ENCODE data around the gene STON1. TPM values are rescaled to one million over a fixed set of nuclear protein-coding genes. Genes with fewer than 3 reads are reported as not detected.
"Not testable (repeated sequence)": the region's sequence is repeated elsewhere in the genome, so short reads cannot be mapped to it uniquely, and the experiment has no call there.

The STON1 gene
- total RNA-seq, 2 experiments from 2014 or later: 2.4 to 3.5 TPM

GRCh38 chr2:48511849-48512470 is 18.0 kb upstream of the STON1 start:
- Mint-ChIP-seq H3K27ac (no peak overlapping the region), H3K4me3 (no peak overlapping the region), H3K36me3 (peaks cover 52% of the 10 kb centered on the region), H3K9me3 (ENCODE audit: low read depth) (no peaks in the 10 kb centered on the region), H3K27me3 (no peaks in the 10 kb centered on the region), H3K4me1 (peaks cover 17% of the 10 kb centered on the region)
- no peak for ATAC-seq
- DNase-seq: no peak
- CTCF ChIA-PET: no interaction called here

GRCh38 chr2:48512571-48512970 is 17.4 kb upstream of the STON1 start:
- Mint-ChIP-seq H3K36me3 (peaks cover 51% of the 10 kb centered on the region), H3K4me3 (no peak overlapping the region), H3K4me1 (peaks cover 14% of the 10 kb centered on the region), H3K27me3 (no peaks in the 10 kb centered on the region), H3K9me3 (ENCODE audit: low read depth) (no peaks in the 10 kb centered on the region), H3K27ac (no peak overlapping the region)
- DNase-seq: no peak
- no peak for ATAC-seq
- CTCF ChIA-PET: no interaction called here

- H3K27ac Mint-ChIP-seq: no peak overlapping the region
- ATAC-seq (no peak), DNase-seq (no peak)
- H3K4me3 Mint-ChIP-seq: no peak overlapping the region
- CTCF ChIA-PET: interaction anchor here (0.7 kb wide), 1 partner anchor 70 kb away, joined by 4 read pairs; no protein-coding TSS in a partner anchor
- H3K9me3 Mint-ChIP-seq (ENCODE audit: low read depth): no peaks in the 10 kb centered on the region
- no peaks in the 10 kb centered on the region for H3K27me3 Mint-ChIP-seq
- H3K36me3 Mint-ChIP-seq: peaks cover 53% of the 10 kb centered on the region
- H3K4me1 Mint-ChIP-seq: peaks cover 4% of the 10 kb centered on the region
Observed at GRCh38 chr2:48514348-48515003, 15.5 kb upstream of the STON1 start.

- peaks cover 59% of the 10 kb centered on the region for H3K36me3 Mint-ChIP-seq
- ATAC-seq (no peak), DNase-seq (no peak)
- no peaks in the 10 kb centered on the region for H3K27me3 Mint-ChIP-seq
- no peaks in the 10 kb centered on the region for H3K9me3 Mint-ChIP-seq (ENCODE audit: low read depth)
- CTCF ChIA-PET: no interaction called here
- no peak overlapping the region for H3K4me3 Mint-ChIP-seq
- H3K27ac Mint-ChIP-seq: no peak overlapping the region
- peaks cover 2% of the 10 kb centered on the region for H3K4me1 Mint-ChIP-seq
Observed at GRCh38 chr2:48515513-48515985, 14.4 kb upstream of the STON1 start.

- CTCF ChIA-PET: no interaction called here
- Mint-ChIP-seq H3K36me3 (peaks cover 57% of the 10 kb centered on the region), H3K4me1 (peaks cover 2% of the 10 kb centered on the region), H3K27me3 (no peaks in the 10 kb centered on the region), H3K27ac (no peak overlapping the region), H3K4me3 (no peak overlapping the region), H3K9me3 (ENCODE audit: low read depth) (no peaks in the 10 kb centered on the region)
- DNase-seq (no peak), ATAC-seq (no peak)
Observed at GRCh38 chr2:48519593-48519992, 10.4 kb upstream of the STON1 start.

- H3K4me3 Mint-ChIP-seq; ATAC-seq; H3K27me3 Mint-ChIP-seq; H3K9me3 Mint-ChIP-seq (ENCODE audit: low read depth); H3K27ac Mint-ChIP-seq; H3K4me1 Mint-ChIP-seq; DNase-seq: not testable (repeated sequence)
- H3K36me3 Mint-ChIP-seq: peaks cover 33% of the 10 kb centered on the region
- CTCF ChIA-PET: interaction anchor here (0.6 kb wide), 1 partner anchor 657 kb away, joined by 3 read pairs; no protein-coding TSS in a partner anchor
Observed at GRCh38 chr2:48524756-48525155, 5.2 kb upstream of the STON1 start.

- peaks cover 30% of the 10 kb centered on the region for H3K36me3 Mint-ChIP-seq
- ATAC-seq: no peak
- DNase-seq: peak; percentile 16
- H3K4me3 Mint-ChIP-seq: no peak overlapping the region
- H3K4me1 Mint-ChIP-seq: peaks cover 2% of the 10 kb centered on the region
- no peaks in the 10 kb centered on the region for H3K9me3 Mint-ChIP-seq (ENCODE audit: low read depth)
- no peak overlapping the region for H3K27ac Mint-ChIP-seq
- H3K27me3 Mint-ChIP-seq: peaks cover under 1% of the 10 kb centered on the region
- CTCF ChIA-PET: interaction anchor here (0.6 kb wide), 1 partner anchor 657 kb away, joined by 3 read pairs; no protein-coding TSS in a partner anchor
Observed at GRCh38 chr2:48525269-48525943, 4.5 kb upstream of the STON1 start.

GRCh38 chr2:48527226-48527885 is 2.6 kb upstream of the STON1 start:
- H3K9me3 Mint-ChIP-seq (ENCODE audit: low read depth): no peaks in the 10 kb centered on the region
- peak; percentile 3 for DNase-seq
- H3K27me3 Mint-ChIP-seq: peaks cover 5% of the 10 kb centered on the region
- no peak for ATAC-seq
- H3K27ac Mint-ChIP-seq: no peak overlapping the region
- CTCF ChIA-PET: no interaction called here
- peaks cover 6% of the 10 kb centered on the region for H3K4me1 Mint-ChIP-seq
- peaks cover 19% of the 10 kb centered on the region for H3K36me3 Mint-ChIP-seq
- H3K4me3 Mint-ChIP-seq: no peak overlapping the region

- CTCF ChIA-PET: no interaction called here
- DNase-seq: no peak
- Mint-ChIP-seq H3K27ac (no peak overlapping the region), H3K27me3 (peaks cover 5% of the 10 kb centered on the region), H3K4me1 (peaks cover 6% of the 10 kb centered on the region), H3K36me3 (peaks cover 17% of the 10 kb centered on the region), H3K9me3 (ENCODE audit: low read depth) (no peaks in the 10 kb centered on the region), H3K4me3 (no peak overlapping the region)
- ATAC-seq: no peak
Observed at GRCh38 chr2:48528431-48528830, 1.5 kb upstream of the STON1 start.

GRCh38 chr2:48529194-48529593 is 760 bp upstream of the STON1 start:
- H3K9me3 Mint-ChIP-seq (ENCODE audit: low read depth): no peaks in the 10 kb centered on the region
- ATAC-seq: no peak
- peaks cover 13% of the 10 kb centered on the region for H3K36me3 Mint-ChIP-seq
- DNase-seq: no peak
- H3K4me1 Mint-ChIP-seq: peaks cover 6% of the 10 kb centered on the region
- H3K27ac Mint-ChIP-seq: no peak overlapping the region
- H3K27me3 Mint-ChIP-seq: peaks cover 5% of the 10 kb centered on the region
- no peak overlapping the region for H3K4me3 Mint-ChIP-seq
- CTCF ChIA-PET: no interaction called here

- CTCF ChIA-PET: no interaction called here
- ATAC-seq (peak; percentile 27), DNase-seq (no peak)
- H3K9me3 Mint-ChIP-seq (ENCODE audit: low read depth): no peaks in the 10 kb centered on the region
- H3K4me3 Mint-ChIP-seq: peak overlapping the region; percentile 69
- no peak overlapping the region for H3K27ac Mint-ChIP-seq
- H3K27me3 Mint-ChIP-seq: peaks cover 5% of the 10 kb centered on the region
- peaks cover 11% of the 10 kb centered on the region for H3K36me3 Mint-ChIP-seq
- peaks cover 6% of the 10 kb centered on the region for H3K4me1 Mint-ChIP-seq
Observed at GRCh38 chr2:48529676-48530032, 300 bp upstream of the STON1 start.

GRCh38 chr2:48531141-48531648 is 1.2 kb downstream of the STON1 start:
- CTCF ChIA-PET: no interaction called here
- Mint-ChIP-seq H3K27ac (no peak overlapping the region), H3K4me1 (peaks cover 10% of the 10 kb centered on the region), H3K4me3 (no peak overlapping the region), H3K27me3 (peaks cover 5% of the 10 kb centered on the region), H3K9me3 (ENCODE audit: low read depth) (no peaks in the 10 kb centered on the region), H3K36me3 (peaks cover 4% of the 10 kb centered on the region)
- ATAC-seq (no peak), DNase-seq (no peak)

GRCh38 chr2:48532174-48532573 is 2.2 kb downstream of the STON1 start:
- Mint-ChIP-seq H3K9me3 (ENCODE audit: low read depth) (no peaks in the 10 kb centered on the region), H3K4me3 (no peak overlapping the region), H3K36me3 (peaks cover 1% of the 10 kb centered on the region), H3K27ac (no peak overlapping the region), H3K27me3 (peaks cover 5% of the 10 kb centered on the region), H3K4me1 (peaks cover 10% of the 10 kb centered on the region)
- DNase-seq: no peak
- ATAC-seq: no peak
- CTCF ChIA-PET: no interaction called here

Measured in activated CD8-positive, alpha-beta memory T cell treated with anti-CD3 and anti-CD28 coated beads, Interleukin-2, amount 10 ng/mL, durations not matched to agents 7 days and 5 days (primary cell).